Heart right ventricle (tissue), 16 donors: ENCODE results near the gene CBX3. TPM values are rescaled to one million over a fixed set of nuclear protein-coding genes. Genes with fewer than 3 reads are reported as not detected.
A peak's percentile ranks its signal among the peaks of the same experiment; 100 is the strongest.

Source experiments
- ATAC-seq, 8 donors: fragments of 200-7000 bp; cut with Tn5 transposase; one replicate each; pipeline ENCODE4 v1.9.1; 2020; ENCODE audit warnings: mild to moderate bottlenecking in 8 of 8, moderate library complexity in 8 of 8, moderate number of reproducible peaks in 1 of 8
- DNase-seq, 2 donors: peaks; one replicate each; pipeline ENCODE4 v3.0.0-alpha.2; 2020
- H3K27ac ChIP-seq, 10 donors: fragments of 200-600 bp; sonication (generic) in 2 of 10; one replicate each; pipeline versions ENCODE4 v1.5.0 to v1.8.0; 2020 to 2022; ENCODE audit warnings: mild to moderate bottlenecking in 3 of 10
- H3K27me3 ChIP-seq, 7 donors: fragments of 200-600 bp; one replicate each; pipeline ENCODE4 v1.8.0; 2021 to 2022; ENCODE audit warnings: mild to moderate bottlenecking in 2 of 7
- H3K36me3 ChIP-seq, 9 donors: fragments of 200-600 bp; sonication (generic) in 1 of 9; one replicate each; pipeline versions ENCODE4 v1.5.0 to v1.8.0; 2020 to 2022; ENCODE audit warnings: mild to moderate bottlenecking in 2 of 9
- H3K4me1 ChIP-seq, 9 donors: fragments of 200-600 bp; sonication (generic) in 1 of 9; one replicate each; pipeline versions ENCODE4 v1.5.0 to v1.8.0; 2020 to 2022; ENCODE audit warnings: mild to moderate bottlenecking in 4 of 9
- H3K4me3 ChIP-seq, 10 donors: fragments of 200-600 bp; sonication (generic) in 2 of 10; one replicate each; pipeline versions ENCODE4 v1.5.0 to v1.8.0; 2020 to 2022; ENCODE audit warnings: mild to moderate bottlenecking in 7 of 10, moderate library complexity in 2 of 10
- H3K9me3 ChIP-seq, 11 donors: fragments of 200-600 bp in 10 of 11; sonication (generic) in 2 of 11; one replicate each; pipeline versions ENCODE4 v1.5.0 to v1.8.0; 2013 to 2022; ENCODE audit warnings: mild to moderate bottlenecking in 2 of 11, control low read depth in 1 of 11, moderate library complexity in 1 of 11
- WGBS, 2 donors: extraction: QIAGEN DNeasy Blood & Tissue Kit; methylation state at CpG; one replicate each; pipeline ENCODE4 v1.1.7; 2013; ENCODE audit warnings: inconsistent platforms in 1 of 2; 5-methylcytosine and 5-hydroxymethylcytosine counted together
- intact Hi-C, 10 donors: fragments of 100-400 bp; cut with DNase I; formaldehyde crosslinking; loops; one replicate each; pipeline versions ENCODE4 v1.11.1 to v1.14.2; 2022
- polyA plus RNA-seq, 2 donors: library from polyadenylated mRNA; stranded (reverse); fragments of 200-250 nt; gene quantifications; one replicate each; pipeline ENCODE4 v1.2.3, GENCODE V29; 2013
- total RNA-seq, 10 donors: library from RNA; stranded (reverse); fragmentation: NEBNext Ultra II Directional in 3 of 10; extraction: Animal tissue kit (Norgen Biotek cat#: 25700) in 3 of 10; gene quantifications; one replicate each; pipeline versions ENCODE4 v1.2.1 to v1.2.4, GENCODE V29; 2021 to 2023
- TF ChIP-seq, protein P1 (sequence below), 9 donors: fragments of 200-600 bp; sonication (generic) in 2 of 9; IDR thresholded peaks; one replicate each; pipeline versions ENCODE4 v1.5.0 to v1.8.0; 2021 to 2022; ENCODE audit warnings: antibody characterized with exemption in 9 of 9, mild to moderate bottlenecking in 5 of 9, moderate library complexity in 1 of 9
- donor health status: Arrhythmogenic right ventricular cardiomyopathy.
- donor health status: ischemic (EF 13 %, LVEDD 7.1; RV severe dilation, severe dysfunction).
- donor health status: healthy with polysubstance abuse.
- donor health status: DM: no; HTN: yes; CAD: no.
- donor health status: DM: no; HTN: no; CAD: no.
- donor health status: ischemic (EF 25% LVEDD 6.9; RV normal size, moderate dysfunction).
- donor health status: ischemic (EF 25% LVEDD 5.7; RV mildly dilated, moderate dysfunction).
- donor health status: healthy.
- donor health status: DM: yes; HTN: yes; CAD: no.
- donor health status: Ischemic cardiomyopathy.
- donor health status: ischemic (EF 35%, LVEDD 5.7; RV mildly dilated, moderate dysfunction).
- donor health status: nonischemic (EF 11% LVEDD 7.7; RV severe dilation, severe dysfunction).
- donor health status: DM: yes; HTN: yes; CAD: no.
- donor health status: PGD.
- donor health status: ischemic (EF 29% LVEDD 5.4; RV normal size, mild dysfunction).
- donor health status: nonischemic (EF 23%, LVEDD 6.1; RV moderate dilation, normal function).

Gene CBX3
- total and polyA plus RNA-seq, 12 donors: 49.0 to 72.6 (median 58.6) TPM

DNA sequence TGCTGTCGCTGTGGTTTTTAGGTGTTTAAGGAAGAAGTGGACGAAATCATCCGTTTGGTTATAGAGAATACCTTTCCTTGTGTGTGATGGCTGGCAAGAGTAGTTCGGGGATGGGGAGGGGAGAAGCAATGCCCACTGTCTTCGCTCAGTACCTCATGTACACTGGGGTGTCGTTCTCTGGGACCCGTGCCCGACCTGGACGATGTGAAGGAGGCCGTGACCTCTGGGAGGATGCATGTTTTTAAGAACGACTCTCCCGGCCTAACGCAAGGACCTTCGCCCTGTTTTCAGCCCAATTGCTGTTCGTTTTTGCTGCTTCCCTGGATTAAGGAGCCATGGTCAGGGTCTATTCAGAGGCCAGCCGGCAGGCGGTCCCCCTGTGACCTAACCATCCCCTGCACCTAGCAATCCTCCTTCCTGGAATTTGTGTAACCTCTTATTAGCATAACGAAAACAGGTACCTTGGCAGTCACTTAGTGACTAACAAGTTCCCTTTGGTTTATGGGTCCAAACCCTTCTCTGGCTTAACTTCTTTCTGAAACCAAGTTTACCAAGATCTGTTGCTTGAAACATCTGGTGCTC is 48.2 kb upstream of the CBX3 start:
- DNase-seq (no peak), ATAC-seq (no peak)
- peaks cover 0 to 59% (median 13%) of the 10 kb centered on the region in 9 donors for H3K4me1 ChIP-seq
- peaks cover 7 to 58% (median 37%) of the 10 kb centered on the region in 7 donors for H3K27me3 ChIP-seq
- H3K4me3 ChIP-seq: peak overlapping the region in 9 of 10 donors; percentile 49 to 69 (median 57)
- TF ChIP-seq, protein P1, sequence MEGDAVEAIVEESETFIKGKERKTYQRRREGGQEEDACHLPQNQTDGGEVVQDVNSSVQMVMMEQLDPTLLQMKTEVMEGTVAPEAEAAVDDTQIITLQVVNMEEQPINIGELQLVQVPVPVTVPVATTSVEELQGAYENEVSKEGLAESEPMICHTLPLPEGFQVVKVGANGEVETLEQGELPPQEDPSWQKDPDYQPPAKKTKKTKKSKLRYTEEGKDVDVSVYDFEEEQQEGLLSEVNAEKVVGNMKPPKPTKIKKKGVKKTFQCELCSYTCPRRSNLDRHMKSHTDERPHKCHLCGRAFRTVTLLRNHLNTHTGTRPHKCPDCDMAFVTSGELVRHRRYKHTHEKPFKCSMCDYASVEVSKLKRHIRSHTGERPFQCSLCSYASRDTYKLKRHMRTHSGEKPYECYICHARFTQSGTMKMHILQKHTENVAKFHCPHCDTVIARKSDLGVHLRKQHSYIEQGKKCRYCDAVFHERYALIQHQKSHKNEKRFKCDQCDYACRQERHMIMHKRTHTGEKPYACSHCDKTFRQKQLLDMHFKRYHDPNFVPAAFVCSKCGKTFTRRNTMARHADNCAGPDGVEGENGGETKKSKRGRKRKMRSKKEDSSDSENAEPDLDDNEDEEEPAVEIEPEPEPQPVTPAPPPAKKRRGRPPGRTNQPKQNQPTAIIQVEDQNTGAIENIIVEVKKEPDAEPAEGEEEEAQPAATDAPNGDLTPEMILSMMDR (IDR thresholded peaks at IDR 0.05): no peak
- no peaks in the 10 kb centered on the region for H3K9me3 ChIP-seq
- intact Hi-C loops: loop anchor here in 2 of 10 donors (5.0 to 10.0 kb wide), 3 partner anchors 44 to 91 kb away; no protein-coding TSS in a partner anchor
- no peaks in the 10 kb centered on the region for H3K36me3 ChIP-seq
- WGBS, 2 donors: 18 to 23% methylated on average over 18 of the region's 18 CpGs
- peak overlapping the region in 1 of 10 donors; percentile 66 for H3K27ac ChIP-seq

DNA sequence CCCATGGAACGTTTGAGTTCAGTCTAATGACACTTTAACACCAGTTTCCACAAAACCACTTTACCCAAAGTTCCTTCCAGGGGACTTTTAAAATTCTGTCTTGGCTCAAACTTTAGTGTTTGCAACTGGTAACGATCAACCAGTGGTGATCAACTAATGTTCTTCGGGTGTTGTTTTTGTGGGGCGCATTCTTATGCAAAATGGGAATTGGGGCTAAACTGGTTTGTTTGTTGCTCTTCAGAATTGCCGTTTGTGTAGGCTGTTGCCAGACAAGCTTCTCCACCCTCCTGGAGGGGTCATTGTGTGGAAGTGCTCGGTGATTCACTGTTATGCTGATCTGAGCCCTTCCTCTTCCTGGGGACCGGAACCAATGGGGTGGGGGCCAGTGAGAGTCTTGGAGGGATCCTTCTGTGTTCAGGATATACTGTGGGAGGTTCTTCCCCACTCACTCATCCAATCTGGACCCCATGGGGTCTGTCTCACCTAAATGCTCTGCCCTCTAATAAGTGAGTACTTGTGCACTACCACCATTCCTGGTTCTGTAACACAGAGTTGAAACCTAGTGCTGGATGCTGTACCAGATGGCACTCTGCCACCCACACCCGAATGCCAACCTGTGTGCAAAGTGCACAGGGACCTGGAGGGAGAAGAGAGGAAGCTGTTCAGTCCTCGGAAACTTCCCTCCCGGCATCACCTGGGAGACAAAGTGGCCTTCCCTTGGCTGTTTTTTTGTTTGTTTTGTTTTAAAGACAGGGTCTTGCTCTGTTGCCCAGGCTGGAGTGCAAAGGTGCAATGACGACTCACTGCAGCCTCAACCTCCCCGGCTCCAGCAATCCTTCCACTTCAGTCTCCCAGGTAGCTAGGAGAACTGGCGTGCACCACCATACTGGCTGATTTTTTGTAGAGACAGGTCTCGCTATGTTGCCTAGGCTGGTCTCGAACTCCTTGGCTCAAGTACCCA is 47.4 kb upstream of the CBX3 start:
- H3K4me3 ChIP-seq: peak overlapping the region in 4 of 10 donors; percentile 12 to 69 (median 56)
- TF ChIP-seq, protein P1 (IDR thresholded peaks at IDR 0.05): no peak
- DNase-seq (peak in 1 of 2 donors; percentile 21), ATAC-seq (peak in 7 of 8 donors; percentile 42 to 84 (median 65))
- H3K27me3 ChIP-seq: peaks cover 7 to 63% (median 37%) of the 10 kb centered on the region in 7 donors
- no peaks in the 10 kb centered on the region for H3K9me3 ChIP-seq
- intact Hi-C loops: loop anchor here in 2 of 10 donors (5.0 to 10.0 kb wide), 3 partner anchors 43 to 91 kb away; no protein-coding TSS in a partner anchor
- WGBS, 2 donors: 64 to 73% methylated on average over 15 of the region's 15 CpGs
- H3K36me3 ChIP-seq: no peaks in the 10 kb centered on the region
- peak overlapping the region in 2 of 10 donors; percentile 21 to 66 for H3K27ac ChIP-seq
- H3K4me1 ChIP-seq: peaks cover 0 to 61% (median 13%) of the 10 kb centered on the region in 9 donors

DNA sequence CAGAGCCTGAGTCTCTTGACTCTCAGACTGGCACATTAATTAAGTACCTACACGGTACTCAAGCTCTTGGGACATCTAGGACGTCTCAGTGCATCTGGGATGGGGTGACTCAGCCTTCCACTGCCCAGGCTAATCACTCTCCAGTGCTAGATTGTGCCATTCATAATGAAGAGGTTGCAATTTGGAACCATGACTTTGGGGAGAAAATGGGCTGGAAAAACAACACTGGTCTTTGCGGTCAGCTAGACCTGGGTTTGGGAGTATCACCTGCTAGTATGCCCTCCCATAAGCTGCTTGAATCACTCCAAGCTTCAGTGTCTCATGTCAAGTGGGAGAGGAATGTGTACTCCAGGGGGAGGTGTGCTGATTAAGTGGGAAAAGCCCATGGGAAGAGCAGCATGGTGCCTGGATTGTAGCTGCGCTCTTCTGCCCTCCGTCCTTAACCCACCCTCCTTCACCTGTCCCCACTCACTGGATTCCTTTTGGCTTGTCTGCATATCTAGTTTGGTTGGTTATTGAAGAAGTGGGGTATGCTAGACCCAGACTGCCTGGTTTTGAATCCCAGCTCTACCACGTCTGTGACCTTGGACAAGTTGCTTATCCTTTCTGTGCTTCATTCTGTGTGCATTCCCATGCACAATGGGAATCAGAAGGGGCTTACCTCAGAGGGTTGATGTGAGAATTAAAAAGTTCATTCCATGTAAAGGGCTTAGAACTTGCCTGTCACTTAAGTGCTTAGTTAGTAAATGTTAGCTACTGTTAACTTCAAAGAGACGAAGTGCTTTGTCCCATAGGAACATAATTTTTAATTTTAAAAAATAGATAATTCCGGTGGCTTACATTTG is 45.8 kb upstream of the CBX3 start:
- Histone ChIP-seq H3K9me3 (no peaks in the 10 kb centered on the region), H3K27me3 (peaks cover 7 to 62% (median 37%) of the 10 kb centered on the region in 7 donors), H3K27ac (peak overlapping the region in 4 of 10 donors; percentile 16 to 68 (median 40)), H3K36me3 (no peaks in the 10 kb centered on the region), H3K4me1 (peaks cover 0 to 62% (median 13%) of the 10 kb centered on the region in 9 donors), H3K4me3 (peak overlapping the region in 3 of 10 donors; percentile 1 to 18 (median 10))
- DNase-seq: no peak
- 53 to 54% methylated on average over 8 of the region's 8 CpGs for WGBS, 2 donors
- intact Hi-C loops: loop anchor here in 2 of 10 donors (5.0 to 10.0 kb wide), 3 partner anchors 42 to 89 kb away; no protein-coding TSS in a partner anchor
- TF ChIP-seq, protein P1 (IDR thresholded peaks at IDR 0.05): no peak
- ATAC-seq: no peak
